LHCN-M2 (cell line): ENCODE results near the gene SLC25A28. TPM values are rescaled to one million over a fixed set of nuclear protein-coding genes. Genes with fewer than 3 reads are reported as not detected.
"Not testable (repeated sequence)": the region's sequence is repeated elsewhere in the genome, so short reads cannot be mapped to it uniquely, and the experiment has no call there.

Source experiments
- DNase-seq: peaks from one replicate; pipeline ENCODE4 v3.0.0-alpha.2; 2012; ENCODE audit warnings: low read depth
- total RNA-seq: library from RNA; depleted of rRNA; stranded (reverse); fragments of >200 nt; gene quantifications from 2 replicates; pipeline ENCODE4 v1.2.3, GENCODE V29; 2014

Gene SLC25A28
- total RNA-seq, 1 experiment from 2014 or later: 16.0 TPM

DNA sequence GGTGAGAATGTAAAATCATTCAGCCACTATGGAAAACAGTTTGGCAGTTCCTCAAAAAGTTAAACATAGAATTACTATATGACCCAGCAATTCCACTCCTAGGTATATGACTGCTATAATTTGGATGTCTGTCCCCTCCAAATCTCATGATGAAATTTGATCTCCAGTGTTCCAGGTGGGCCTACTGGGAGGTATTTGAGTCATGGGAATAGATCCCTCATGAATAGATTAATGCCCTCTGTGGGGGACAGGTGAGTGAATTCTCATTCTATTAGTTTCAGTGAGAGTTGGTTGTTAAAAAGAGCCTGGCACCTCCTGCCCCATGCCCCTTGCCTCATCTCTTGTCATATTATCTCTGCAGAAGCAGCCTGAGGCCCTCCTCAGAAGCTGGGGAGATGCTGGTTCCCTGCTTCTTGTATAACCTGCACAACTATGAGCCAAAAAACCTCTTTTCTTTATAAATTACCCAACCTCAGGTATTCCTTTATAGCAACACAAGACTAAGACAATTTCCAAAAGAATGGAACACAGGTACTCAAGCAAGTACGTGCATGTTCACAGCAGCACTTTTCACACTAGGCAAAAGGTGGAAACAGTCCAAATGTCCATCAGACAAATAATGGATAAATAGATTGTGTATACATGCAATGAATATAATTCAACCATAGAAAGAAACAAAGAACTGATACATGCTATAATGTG lies 8.8 kb upstream of the SLC25A28 start:
- DNase-seq: no peak

DNA sequence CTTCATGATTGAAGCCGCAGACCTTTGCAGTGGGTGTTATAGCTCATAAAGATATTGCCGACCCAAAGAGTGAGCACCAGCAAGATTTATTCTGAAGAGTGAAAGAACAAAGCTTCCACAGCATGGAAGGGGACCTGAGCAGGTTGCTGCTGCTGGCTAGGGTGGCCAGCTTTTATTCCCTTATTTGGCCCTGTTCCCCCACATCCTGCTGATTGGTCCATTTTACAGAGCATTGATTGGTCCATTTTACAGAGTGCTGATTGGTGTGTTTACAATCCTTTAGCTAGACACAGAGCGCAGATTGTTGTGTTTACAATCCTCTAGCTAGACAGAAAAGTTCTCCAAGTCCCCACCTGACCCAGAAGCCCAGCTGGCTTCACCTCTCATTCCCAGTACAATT lies 4.9 kb upstream of the SLC25A28 start:
- DNase-seq: not testable (repeated sequence)

DNA sequence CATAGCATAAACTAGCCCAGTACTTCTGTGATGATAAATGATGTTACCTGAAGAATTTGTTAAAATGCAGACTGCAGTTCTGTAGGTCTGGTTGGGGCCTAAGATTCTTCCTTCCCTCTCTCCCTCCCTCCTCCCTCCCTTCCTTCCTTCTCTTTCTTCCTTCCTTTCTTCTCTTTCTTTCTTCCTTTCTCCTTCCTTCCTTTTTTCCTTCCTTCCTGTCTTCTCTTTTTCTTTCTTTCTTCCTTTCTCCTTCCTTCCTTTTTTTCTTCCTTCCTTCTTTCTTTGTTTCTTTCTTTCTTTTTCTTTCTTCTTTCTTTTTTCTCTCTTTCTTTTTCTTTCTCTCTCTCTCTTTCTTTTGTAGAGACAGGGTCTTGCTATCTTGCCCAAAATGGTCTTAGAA lies 3.7 kb upstream of the SLC25A28 start:
- DNase-seq: no peak

GRCh38 chr10:99621454-99622251 lies 1.4 kb upstream of the SLC25A28 start:
- DNase-seq: no peak

DNA sequence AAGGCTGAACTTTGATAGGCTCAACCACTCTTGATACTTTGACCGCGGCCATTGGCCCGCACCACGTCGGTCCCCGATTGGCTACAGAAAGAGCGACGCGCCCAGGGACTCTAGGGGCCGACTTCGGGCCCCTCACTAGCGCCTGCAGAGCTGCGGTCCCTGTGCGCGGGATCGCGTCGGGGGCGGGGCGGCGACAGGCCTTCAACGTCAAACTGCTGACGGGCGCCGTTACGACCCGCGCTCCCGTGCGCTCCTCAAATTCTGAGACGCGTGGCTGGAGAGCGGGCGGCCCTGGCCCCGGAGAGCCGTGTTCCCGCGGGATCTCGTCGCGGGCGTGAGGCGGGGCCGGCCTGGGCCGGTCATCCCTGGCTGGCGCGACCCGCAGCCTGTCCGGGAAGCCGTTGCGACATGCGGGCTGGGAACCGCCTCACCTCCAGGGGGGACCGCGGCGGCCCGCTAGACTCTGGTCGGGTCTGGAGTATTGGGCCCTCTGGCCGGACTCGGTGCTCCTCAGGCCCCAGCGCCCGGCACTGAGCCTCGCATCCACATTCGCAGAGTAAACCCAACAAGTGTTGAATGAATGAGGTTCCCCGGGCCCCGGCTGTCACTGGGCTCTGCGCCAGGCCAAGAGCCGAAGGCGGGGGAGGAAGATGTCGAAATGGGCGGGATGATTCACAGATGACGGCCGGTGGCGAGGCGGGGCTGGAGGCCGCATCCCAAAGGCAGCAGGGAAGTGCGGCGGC lies 643 bp upstream of the SLC25A28 start:
- peak; percentile 93 for DNase-seq

DNA sequence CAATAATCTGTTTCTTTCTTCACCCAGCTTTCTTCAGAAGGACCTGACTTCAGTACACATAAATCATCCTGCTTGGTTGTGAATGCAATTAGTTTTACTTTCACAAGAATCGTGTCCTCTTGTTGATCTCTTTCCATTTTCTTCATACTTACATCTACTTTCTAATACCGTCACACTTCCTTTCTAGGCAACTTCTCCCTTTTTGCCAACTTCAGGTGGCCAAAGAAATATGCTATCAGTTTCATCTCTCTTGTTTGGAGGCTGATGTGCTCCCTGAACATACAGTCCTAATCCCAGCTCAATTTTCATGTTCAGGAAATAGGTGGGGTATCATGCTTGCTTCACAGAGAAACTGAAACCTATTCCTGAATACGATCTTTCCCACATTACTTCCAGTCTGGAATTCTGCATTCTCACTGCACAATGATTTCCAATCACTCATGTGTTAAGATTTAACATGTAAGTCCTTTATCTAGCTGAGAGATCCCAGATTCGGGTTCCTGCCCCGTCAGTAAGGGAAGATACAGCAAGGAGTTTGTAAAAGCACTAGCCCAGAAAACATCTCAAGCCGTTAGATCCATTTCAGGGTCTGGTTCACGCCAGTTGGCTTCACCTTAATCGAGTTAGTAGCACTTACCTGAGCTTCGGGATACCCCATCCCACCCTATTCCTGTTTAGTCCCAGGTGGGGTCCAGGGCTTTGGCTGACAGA lies 994 bp downstream of the SLC25A28 start:
- no peak for DNase-seq

- DNase-seq: no peak
Measured at GRCh38 chr10:99617696-99618095, 2.5 kb downstream of the SLC25A28 start.

- DNase-seq: no peak
Measured at GRCh38 chr10:99615426-99615825, 4.8 kb downstream of the SLC25A28 start.

GRCh38 chr10:99612167-99612831 lies 7.9 kb downstream of the SLC25A28 start:
- DNase-seq: peak; percentile 68

GRCh38 chr10:99611326-99611725 lies 8.9 kb downstream of the SLC25A28 start:
- DNase-seq: no peak

GRCh38 chr10:99610221-99610620 lies 10.0 kb downstream of the SLC25A28 start:
- DNase-seq: no peak

GRCh38 chr10:99609186-99609585 lies 11.1 kb downstream of the SLC25A28 start:
- DNase-seq: no peak

- no peak for DNase-seq
Measured at GRCh38 chr10:99605351-99605750, 14.9 kb downstream of the SLC25A28 start.

DNA sequence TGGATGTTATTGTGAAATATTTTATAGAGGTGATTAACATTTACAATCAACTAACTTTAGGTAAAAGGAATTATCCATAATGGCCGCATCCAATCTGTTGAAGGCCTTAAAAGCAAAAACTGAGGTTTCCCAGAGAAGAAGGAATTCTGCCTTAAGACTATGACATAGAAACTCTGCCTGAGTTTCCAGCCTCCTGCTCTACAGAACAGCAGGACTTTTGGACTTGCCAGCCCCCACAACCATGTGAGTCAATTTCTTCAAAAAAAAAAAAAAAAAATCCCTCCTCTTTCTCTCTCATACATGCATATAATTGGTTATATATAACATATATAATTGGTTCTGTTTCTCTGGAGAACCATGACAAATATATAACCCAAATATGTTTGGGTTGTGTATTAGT lies 15.4 kb downstream of the SLC25A28 start:
- DNase-seq: no peak

DNA sequence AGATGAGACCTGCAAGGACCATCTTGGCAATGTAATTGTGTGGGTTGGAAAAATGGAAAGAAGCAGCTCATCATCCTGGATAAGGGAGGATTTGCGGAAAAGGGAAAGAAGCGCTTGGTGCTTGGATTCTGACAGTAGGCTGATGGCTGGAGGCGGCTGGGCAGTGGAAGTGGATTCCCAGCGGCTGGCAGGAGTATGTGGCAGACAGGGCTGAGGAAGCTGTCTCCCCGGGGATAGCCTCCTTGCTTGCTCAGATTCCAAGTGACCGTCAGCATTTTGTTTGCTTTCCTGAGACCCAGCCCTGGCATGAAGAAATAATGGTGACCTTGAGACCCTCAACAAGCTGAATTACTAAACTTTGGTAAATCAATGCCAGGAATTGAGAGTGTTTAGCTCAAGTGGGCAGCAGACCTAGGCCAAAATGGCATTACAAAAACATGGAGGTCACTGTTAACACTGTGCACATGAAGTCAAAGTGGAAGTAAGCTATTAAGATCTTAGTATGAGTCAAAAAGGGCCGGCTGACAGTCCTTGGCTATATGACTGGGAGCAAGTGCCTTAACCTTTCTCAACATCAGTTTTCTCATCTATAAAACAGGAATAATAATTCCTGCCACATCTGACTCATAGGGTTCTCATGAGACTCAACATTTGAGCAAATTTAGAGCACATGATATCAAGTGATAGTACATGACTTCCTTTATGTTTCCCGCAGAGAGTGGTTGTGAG lies 21.3 kb downstream of the SLC25A28 start:
- DNase-seq: no peak

GRCh38 chr10:99598011-99598410 lies 22.2 kb downstream of the SLC25A28 start:
- DNase-seq: no peak

- DNase-seq: not testable (repeated sequence)
Measured at GRCh38 chr10:99596708-99597107, 23.5 kb downstream of the SLC25A28 start.

DNA sequence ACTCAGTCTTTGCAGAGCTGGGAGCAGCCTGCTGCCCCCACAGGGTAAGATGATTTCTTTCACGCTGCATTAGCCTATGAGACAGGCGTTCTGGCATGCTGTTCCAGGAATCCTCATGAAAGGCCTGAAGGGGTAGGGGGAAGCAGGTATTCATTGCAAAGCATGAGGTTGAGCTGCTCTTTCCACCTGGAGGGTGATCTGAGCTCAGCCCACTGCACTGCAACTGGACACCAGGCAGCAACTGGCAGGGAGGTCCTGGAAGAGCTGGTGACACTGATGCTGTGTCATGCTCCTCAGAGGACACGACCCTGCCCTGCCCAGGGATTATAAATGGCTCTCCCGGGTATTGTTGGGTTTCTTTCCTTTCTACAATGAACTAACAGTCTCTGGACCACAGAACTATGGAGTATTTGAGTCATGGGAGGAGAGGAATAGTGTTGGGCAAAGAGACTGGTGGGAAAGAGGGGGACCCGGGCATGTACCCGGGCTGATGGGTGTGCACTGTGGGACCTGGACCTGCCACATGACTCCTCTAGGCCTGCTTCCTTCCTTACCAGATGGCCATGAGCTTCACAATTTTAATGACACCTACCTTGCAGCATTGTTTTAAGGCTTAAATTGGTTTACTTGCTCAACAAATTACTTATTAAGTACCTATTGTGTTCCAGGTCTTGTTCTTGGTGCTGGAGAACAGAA lies 24.3 kb downstream of the SLC25A28 start:
- peak; percentile 52 for DNase-seq

DNA sequence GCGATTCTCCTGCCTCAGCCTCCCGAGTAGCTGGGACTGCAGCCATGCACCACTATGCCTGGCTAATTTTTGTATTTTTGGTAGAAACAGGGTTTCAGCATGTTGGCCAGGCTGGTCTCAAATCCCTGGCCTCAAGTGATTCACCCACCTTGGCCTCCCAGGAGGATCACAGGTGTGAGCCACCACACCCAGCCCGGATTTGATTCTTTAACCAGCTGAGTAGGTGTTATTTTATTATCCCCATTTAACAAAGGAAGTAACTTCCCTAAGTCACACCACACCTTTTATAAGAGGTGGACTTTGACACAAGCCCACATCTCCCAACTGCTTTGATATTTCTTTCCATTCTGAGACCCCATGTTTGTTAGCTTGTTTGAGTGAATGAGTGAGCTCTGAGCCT lies 25.0 kb downstream of the SLC25A28 start:
- no peak for DNase-seq

DNA sequence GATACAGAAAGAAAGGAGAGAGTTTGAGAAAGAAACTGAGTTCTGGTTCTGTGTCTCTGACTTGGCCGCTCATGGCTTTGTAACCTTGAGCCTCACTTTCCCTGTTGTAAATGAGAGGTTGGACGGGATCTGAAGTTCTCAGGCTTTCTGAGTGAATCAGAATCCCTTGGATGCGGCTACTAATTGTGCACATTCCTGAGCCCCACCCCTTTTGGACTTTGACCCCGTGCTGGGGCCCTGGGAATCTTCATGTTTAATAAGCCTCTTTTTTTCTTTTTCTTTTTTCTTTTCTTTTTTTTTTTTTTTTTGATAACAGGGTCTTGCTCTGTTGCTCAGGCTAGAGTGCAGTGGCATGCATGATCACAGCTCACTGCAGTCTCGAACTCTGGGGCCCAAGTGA lies 26.9 kb downstream of the SLC25A28 start:
- DNase-seq: no peak
